Gastrocnemius medialis (tissue), 4 donors: ENCODE results near the gene PCK2.

Experiments
- POLR2A ChIP-seq, 2 donors: fragments of 450-650 bp; IDR thresholded peaks; one replicate each; pipeline ENCODE4 v1.6.1; 2017; ENCODE audit warnings: antibody characterized with exemption in 2 of 2, mild to moderate bottlenecking in 2 of 2, moderate library complexity in 2 of 2
- TF ChIP-seq, protein P1 (sequence below), 5 experiments: fragments of 450-650 bp in 3 of 5; fragments of 200-600 bp in 2 of 5; sonication (generic) in 2 of 5; IDR thresholded peaks in 4 of 5; conservative IDR thresholded peaks in 1 of 5; 1 replicate in 4 of 5; 2 replicates in 1 of 5; pipeline ENCODE4 v1.5.1; 2016 to 2019; ENCODE audit warnings: antibody characterized with exemption in 5 of 5, mild to moderate bottlenecking in 3 of 5, moderate library complexity in 3 of 5

DNA sequence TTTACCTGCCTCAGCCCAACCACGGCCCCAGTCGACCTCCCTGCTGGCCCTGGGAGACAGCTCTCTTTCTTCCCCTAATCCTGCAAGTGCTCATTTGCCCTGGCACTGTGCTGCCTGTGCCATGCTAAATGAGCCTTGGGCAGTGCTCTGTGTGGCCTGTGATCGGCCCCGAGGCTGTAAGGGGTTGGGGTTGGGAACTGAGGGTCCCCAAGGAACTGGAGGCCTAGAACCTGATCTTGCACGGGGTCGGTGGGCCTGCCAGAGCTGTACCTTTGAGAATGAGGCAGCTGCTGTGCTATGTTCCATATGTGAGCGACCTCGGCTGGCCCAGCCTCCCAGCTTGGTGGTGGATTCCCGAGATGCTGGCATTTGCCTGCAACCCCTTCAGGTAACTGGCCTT, 56.0 kb downstream of the PCK2 start:
- TF ChIP-seq, protein P1, sequence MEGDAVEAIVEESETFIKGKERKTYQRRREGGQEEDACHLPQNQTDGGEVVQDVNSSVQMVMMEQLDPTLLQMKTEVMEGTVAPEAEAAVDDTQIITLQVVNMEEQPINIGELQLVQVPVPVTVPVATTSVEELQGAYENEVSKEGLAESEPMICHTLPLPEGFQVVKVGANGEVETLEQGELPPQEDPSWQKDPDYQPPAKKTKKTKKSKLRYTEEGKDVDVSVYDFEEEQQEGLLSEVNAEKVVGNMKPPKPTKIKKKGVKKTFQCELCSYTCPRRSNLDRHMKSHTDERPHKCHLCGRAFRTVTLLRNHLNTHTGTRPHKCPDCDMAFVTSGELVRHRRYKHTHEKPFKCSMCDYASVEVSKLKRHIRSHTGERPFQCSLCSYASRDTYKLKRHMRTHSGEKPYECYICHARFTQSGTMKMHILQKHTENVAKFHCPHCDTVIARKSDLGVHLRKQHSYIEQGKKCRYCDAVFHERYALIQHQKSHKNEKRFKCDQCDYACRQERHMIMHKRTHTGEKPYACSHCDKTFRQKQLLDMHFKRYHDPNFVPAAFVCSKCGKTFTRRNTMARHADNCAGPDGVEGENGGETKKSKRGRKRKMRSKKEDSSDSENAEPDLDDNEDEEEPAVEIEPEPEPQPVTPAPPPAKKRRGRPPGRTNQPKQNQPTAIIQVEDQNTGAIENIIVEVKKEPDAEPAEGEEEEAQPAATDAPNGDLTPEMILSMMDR (IDR thresholded peaks at IDR 0.05 in 4 of 5, conservative IDR thresholded peaks at IDR 0.05 in 1 of 5), result no peak
- no peak for TF ChIP-seq POLR2A (IDR thresholded peaks at IDR 0.05)
